HG03520 (cell line): Measurements from ENCODE around the gene DYRK1A.
"Not testable (repeated sequence)": the region's sequence is repeated elsewhere in the genome, so short reads cannot be mapped to it uniquely, and the experiment has no call there.

Experiments used
- ATAC-seq: cut with Tn5 transposase; IDR thresholded peaks from one replicate; pipeline ENCODE4 v1.9.1; 2021; ENCODE audit warnings: mild to moderate bottlenecking, moderate library complexity; ENCODE audit not compliant: unreplicated experiment

The DYRK1A gene

DNA sequence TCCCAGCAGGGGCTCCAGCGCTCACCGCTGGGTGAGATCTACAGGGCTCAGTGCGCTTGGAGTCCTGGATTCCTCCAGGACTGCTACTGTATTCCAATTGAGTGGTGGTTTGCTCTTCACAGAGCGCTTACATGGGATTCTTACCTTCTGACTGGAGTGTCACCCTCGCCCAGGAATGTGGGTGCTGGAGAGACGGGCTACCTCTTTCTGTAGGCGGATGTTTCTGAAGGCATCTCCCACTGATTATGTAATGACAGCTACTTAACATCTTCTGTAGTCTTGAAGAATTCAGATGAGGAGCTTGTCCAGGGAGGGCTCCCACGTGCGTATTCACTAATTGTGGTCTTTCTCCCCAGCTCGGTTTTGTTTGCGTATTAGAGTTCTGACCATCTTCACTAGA, 154.2 kb downstream of the DYRK1A start:
- no peak for ATAC-seq

DNA sequence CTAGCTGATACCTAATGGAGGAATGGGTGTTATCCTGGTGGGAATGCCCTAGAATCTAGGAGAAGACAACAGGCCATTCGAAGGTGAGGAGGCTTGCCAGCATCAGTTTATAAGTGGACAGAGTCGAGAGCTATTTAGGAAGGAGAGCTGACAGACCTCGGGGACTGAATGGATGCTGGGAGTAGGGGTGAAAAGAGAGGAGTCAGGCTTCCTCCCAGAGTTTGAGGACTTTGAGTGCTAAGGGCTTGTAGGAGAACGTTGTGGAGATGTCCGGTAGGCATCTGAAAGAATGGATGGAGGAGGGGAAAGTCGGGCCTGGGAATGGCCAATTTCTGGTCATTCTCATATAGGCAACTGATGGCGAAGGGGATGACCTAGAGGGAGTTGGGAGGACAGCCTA, 155.1 kb downstream of the DYRK1A start:
- no peak for ATAC-seq

DNA sequence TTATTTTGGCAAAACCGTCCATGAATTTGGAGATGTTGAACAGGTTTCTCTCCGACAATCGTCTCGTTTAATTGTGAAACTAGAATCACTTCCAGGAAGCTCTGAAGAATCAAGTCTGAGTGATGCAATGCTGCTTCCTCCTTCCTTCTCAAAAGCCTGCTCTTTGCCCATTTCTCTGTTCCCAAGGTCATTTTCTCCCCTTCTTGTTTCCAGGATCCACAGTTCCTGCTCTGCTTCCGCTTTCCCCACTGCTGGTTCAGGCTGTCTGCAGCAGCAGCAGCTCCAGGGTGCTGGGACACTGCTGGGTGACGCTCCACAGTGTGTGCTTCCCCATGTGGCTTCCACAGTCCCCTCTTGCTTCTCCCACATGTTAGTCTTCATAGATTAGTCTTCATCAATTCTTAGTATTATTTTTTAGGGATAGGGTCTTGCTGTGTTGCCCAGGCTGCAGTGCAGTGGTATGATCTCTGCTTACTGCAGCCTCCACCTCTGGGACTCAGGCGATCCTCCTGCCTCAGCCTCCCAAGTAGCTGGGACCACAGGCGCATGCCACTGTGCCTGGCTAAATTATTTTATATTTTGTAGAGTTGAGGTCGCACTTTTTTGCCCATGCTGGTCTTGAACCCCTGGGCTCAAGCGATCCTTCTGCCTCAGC, 156.2 kb downstream of the DYRK1A start:
- ATAC-seq, result no peak

DNA sequence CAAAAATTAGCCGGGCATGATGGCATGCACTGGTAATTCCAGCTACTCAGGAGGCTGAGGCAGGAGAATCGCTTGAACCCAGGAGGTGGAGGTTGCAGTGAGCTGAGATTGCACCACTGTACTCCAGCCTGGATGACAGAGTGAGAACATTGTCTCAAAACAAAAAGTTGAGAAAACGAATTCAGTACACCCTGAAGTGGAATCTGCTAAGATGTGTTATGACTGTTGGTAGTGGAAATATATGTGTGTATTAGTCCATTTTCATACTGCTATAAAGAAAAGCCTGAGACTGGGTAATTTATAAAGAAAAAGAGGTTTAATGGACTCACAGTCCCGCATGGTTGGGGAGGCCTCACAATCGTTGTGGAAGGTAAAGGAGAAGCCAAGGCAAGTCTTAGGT, 158.4 kb downstream of the DYRK1A start:
- ATAC-seq, result not testable (repeated sequence)

DNA sequence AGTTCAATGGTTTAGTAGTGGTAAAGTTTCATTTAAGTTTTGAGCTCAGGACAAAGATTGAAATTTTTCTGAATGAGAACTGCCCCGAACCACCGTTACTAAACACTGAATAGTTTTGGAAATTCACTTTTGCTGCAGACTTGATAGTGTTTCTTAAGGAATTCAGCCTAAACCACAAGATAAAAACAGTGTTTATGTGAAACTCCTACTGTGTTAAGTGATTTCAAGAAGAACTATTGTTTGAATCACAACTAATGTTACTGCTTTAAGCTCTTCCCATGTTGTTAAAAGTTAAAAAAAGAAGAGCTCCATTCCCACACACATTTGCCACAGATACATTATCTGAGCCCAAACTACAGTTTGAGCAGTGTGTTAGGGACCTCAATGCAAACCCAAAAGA, 159.2 kb downstream of the DYRK1A start:
- ATAC-seq, result no peak

DNA sequence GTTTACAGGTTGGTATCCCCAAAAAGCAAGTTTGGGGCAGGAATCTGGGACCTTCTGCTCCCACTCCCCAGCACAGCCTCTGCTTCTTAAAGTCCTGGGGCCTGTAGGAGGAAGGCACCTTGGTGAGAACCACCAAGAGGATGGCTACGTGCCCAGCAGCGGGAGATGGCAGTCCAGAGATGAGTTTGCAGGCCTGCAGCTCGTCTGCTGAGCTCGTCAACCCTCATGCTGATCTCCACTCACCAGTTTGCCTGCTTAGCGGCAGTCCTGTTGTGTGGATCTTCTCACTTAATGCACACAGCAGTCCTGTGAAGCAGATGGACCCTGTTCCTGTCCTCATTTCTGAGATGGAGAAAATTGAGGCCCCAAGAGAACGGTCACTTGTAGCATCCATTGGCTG, 160.5 kb downstream of the DYRK1A start:
- no peak for ATAC-seq

DNA sequence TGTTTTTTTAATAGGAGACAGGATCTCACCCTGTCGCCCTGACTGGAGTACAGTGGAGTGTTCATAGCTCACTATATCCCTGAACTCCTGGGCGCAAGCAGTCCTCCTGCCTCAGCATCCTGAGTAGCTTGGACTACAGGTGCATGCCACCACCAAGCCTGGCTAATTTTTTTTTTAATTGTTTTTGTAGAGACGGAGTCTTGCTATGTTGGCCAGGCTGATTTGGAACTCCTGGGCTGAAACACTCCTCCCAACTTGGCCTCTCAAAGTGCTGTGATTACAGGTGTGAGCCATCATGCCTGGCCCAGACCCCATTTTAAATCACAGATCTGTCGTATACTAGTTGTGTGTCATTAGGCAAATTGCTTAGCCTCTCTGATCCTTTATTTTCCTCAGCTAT, 161.1 kb downstream of the DYRK1A start:
- ATAC-seq, result no peak

DNA sequence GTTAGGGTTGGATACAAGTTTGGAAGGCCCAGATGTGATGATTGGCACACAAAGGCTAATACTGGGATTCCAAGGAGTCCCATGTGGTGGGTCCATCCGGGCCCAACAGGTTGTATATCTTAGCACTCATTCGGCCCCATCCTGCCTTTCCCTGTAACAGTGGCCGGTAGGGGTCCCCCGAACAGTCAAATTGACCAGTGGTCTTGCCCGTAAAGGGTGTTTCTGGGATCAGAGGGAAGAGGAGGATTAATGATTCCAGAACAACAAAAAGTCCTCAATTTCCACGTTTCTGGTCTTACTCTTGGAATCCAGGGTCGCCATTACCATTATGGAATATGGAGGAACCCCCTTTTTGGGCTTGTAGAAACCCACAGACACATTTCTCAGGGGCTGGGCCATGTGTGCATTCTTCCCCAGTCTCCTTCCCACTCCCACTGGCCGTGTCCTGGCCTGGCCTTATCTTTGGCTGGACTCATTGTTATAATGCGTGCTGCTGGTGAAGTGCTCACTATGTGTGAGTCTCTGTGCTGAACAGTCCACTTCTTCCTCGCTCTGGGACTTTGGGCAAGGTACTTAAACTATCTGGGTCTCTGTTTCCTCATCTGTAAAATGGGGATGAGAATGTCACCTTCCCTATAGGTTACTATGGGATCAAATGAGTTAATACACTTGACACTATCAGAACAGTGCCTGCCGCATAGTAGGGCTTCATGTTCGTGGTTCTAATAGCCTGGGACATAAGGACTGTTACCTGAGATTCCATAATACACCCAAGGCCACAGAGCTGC, 161.8 kb downstream of the DYRK1A start:
- ATAC-seq, result no peak

DNA sequence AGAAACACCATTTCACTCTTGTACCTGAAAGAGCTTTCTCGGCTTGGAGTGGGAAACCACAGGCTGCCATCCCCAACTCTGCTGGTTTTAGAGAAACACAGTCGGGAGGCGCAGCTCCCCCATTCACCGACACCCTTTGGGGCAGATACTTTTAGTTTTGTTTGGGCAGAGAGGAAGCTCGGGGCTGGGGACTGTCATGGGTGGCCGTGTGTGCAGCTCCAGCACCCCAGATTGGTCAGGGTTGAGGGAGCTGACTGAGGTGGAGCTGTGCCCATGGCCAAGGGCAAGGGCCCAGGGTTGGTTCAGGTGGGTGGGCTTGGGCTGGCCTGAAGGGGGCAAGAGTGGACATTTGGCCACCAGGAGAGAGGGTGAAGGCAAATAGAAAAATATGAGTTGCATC, 163.1 kb downstream of the DYRK1A start:
- ATAC-seq, result no peak

DNA sequence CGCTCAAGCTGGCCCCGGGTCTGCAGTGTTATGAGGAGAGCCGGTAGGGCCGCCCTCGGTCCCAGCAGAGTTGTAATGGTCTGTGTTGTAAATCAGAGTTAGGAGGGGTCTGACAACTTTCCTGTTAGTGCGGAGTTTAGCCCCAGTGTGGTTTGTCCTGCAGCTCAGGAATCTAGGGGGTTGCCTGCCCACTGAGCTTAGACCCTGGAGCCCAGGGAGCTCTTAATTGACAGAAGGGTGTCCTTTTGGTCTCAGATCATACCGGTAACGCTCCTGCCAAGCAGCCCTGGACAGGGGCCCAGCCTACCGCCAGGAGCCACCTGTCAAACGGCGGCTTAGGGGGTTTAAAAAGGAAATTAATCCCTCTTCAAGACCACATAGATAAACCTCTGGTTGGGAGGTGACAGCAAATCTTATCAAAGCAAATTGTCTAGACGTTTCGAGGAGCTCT, 164.4 kb downstream of the DYRK1A start:
- no peak for ATAC-seq

DNA sequence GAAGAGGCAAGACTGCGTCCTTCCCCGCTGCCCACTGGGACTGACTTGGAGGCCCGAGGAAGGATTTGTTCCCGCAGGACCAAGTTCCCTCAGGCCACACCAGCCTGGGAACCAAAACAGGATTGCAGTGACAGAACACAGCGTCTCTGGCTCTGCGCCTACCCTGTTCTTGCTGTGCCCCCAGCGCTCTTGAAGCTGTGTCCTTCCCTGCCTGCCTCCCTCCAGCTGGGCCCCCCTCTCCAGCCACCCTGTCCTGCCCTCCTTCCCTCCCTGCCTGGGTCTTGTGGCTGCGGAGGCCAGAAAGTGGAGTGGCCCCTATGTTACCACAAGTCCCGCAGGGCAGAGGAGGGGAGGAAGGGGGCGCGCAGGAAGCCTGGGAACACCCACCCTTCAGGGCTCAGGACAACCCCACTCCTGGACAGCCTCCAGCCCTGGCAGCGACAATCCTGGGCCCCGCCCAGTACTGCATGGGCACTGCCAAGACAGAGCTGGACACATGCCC, 164.9 kb downstream of the DYRK1A start:
- ATAC-seq, result no peak

DNA sequence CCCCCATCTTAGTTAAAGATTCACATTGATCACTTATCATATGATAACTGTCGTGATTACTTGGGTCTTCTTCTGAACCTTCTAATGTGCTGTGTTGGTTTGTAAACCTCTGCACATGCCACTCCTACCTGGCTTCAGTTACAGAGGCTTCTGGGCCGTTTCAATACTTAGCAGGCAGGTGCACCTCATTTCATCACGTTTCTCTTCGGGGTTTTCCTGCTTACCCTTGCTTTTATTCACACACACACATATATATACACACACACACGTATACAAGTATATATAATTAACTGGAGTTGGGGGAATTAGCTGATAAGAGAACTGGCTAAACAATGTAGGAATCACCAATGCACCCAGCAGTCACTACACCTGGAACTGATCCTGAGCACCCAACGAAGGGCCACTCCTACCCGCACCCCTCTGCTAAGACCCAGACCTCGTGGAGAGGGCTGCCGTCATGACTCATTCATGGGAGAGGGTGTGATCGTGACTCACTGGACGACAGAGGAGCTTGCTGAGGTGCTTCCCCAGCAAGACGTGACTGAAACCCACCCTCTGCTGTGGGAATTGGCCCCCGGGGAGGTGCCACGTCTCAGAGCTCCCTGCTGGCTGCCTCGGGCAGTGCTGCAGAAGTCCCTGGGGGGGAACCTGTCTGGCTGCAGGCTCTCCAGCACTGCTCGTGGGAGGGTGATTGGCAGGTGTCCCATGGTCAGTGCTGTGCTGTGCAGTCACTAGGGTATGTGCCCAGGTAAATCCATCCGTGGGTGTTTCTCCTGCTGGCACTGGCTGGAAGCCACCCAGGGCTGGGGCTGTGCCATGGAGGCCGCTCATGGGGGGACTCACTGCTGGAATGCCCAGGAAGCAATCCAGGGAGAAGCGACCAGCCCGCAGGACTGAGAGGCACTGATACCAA, 166.6 kb downstream of the DYRK1A start:
- ATAC-seq, result peak; percentile 77

DNA sequence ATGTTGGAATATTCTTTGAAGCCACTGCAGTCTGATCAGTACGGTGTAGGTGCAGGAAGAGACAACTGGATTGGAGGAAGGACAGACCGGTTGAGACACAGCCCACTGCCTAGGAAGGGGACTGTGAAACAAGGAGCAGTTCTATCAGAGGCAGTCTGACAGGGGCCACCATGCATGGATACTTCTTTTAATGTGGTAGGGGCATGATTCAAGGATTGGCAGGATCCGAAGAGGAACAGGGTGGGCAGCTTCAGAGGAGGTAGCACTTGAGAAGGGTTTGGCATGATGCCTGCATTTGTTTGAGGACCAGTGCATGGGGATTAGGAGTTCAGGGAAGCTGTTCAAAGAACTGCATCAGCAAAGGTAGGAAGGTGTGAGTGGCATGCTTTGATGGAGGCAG, 167.9 kb downstream of the DYRK1A start:
- ATAC-seq, result no peak

DNA sequence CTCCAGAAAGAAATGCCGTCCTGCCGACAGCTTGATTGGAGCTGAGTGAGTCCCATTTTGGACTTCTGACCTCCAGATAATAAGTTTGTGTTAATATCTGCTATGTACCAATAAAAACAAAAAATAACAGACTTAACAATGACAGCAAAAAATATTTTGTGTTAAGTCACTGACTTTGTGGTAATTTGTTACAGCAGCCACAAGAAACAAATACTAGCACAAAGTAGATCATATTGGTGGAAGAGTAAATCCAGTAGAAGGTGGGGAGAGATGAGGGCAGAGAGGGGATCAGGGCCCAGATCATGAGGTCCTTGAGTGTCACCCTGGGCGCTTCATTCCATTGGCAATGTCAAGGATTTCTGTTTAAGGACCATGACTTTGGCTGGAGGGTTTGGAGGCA, 168.6 kb downstream of the DYRK1A start:
- no peak for ATAC-seq

DNA sequence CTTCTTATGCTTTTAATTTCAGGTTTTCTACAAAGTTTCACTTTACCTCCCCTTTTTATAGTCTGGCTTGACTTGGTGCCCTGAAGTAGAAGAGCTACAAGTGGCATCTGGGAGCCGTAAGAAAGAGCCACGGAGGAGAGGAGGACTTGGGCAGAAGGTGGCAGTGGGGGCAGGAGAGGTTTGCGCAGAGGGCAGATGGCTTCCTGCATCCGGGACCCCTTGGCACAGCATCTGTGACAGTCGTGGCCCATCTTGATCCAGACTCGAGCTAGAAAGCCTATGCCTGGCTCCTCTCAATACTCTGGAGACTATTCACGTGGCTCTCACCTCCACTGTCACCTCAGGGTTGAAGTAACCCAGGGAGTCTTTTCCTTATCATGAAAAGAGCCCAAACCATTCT, 169.1 kb downstream of the DYRK1A start:
- ATAC-seq, result no peak

DNA sequence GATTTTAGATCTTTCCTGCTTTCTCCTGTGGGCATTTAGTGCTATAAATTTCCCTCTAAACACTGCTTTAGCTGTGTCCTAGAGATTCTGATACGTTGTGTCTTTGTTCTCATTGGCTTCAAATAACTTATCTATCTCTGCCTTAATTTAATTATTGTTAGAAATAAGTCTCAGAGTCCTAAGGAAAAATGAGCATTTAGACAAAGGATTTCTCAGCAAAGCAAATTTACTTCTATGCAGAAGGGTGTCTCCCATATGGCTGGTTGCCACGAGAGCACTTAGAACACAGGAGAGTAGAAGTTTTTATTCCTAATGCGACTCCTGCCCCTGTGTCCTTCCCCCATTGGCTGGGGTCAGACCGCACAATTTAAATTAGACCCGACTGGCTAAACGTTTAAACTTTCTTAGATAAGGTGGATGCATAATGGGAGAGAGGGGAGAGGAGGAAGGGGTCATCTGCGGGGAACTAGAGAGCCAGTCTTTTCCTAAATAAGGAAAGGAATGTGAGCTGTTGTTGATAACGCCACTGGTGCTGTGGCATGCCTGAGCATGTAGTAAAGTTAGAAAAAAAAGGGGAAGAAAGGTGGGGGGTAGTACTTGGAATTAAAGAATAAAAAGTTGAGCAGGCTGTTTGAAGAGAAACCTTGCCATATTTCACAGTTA, 170.2 kb downstream of the DYRK1A start:
- ATAC-seq, result no peak

DNA sequence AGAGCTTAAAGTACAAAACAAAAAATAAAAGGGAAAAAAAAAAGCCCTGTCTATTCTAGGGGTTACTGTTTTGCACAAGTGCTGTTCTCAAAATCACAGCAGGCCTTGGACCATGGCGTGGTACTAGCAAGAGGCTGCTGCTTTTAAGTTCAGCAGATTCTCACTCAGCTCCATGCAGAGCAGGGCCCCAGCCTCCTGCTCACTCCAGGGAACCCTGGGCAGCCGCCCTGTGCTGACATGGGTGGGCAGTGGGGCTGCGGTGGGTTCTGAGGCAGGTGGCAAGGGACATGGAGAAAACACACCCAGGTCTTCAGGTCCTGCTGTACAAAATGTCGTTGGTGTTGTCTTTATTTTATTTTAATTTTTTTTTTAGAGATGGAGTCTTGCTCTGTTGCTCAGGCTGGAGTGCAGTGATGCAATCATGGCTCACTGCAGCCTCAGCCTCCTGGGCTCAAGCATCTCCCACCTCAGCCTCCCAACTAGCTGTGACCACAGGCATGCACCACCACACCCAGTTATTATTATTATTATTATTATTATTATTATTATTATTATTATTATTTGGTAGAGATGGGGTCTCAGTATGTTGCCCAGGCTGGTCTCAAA, 170.9 kb downstream of the DYRK1A start:
- ATAC-seq, result no peak

DNA sequence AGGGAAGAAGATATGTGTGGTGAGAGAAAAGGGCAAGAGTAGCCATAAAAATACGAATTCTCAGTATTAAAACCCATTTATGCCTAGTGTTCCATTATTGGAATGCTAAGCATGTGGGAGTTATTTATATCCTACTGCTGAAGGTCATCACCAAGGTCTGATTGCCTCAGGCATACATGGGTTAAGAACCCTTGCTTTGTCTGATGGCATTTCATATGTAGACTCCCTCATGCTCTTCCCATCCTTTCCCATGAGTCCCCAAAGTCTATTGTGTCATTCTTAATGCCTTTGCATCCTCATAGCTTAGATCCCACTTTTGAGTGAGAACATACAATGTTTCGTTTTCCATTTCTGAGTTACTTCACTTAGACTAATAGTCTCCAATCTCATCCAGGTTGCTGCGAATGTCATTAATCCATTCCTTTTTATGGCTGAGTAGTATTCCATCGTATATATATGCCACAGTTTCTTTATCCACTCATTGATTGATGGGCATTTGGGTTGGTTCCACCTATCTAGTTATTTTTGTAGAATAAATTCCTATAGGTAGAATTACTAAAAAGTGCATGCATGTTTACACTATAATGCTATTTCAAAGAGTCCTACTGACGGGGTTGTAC, 172.5 kb downstream of the DYRK1A start:
- no peak for ATAC-seq

DNA sequence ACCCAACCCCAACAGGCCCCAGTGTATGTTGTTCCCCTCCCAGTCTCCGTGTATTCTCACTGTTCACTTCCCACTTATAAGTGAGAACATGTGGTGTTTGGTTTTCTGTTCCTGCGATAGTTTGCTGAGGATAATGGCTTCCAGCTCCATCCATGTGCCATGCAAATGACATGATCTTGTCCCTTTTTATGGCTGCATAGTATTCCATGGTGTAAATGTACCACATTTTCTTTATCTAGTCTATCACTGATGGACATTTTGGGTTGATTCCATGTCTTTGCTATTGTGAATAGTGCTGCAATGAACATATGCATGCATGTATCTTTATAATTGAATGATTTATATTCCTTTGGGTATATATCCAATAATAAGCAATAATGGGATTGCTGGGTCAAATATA, 174.6 kb downstream of the DYRK1A start:
- ATAC-seq, result not testable (repeated sequence)

DNA sequence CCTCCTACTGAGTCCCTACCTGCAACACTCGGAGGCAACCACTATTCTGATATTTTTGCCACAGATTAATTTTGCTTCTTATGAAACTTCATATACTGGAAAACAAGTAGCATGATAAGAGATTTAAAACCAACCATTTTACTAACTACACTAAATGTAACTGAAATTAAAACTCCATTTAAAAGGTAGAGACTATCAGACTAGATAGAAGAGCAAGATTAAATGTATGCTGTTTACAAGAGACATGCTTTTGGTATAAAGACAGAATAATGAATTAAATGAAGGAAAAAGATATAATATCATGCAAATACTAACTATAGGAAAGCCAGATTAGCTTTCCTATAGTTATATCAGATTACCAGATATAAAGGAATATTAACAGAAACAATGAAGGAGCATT, 175.9 kb downstream of the DYRK1A start:
- no peak for ATAC-seq
